Panc1 (cell line): ENCODE data around the gene TPSG1. TPM values are rescaled to one million over a fixed set of nuclear protein-coding genes. Genes with fewer than 3 reads are reported as not detected.

Source experiments
- ATAC-seq: fragments of 200-7000 bp; cut with Tn5 transposase; 2 replicates; pipeline ENCODE4 v1.9.1; 2020; ENCODE audit warnings: mild to moderate bottlenecking, moderate library complexity
- BruUV-seq: library from RNA; stranded (reverse); fragments of 400-500 nt; replicated peaks from 2 replicates; lab custom pipeline; 2021; lab: Mats Ljungman, UMichigan
- CTCF ChIA-PET: fragments of 300-600 bp; sonication (Branson Sonifier 250); formaldehyde crosslinking; loops from one replicate; lab custom pipeline; 2022; ENCODE audit warnings: antibody characterized with exemption; lab: Charles Lee
- POLR2A ChIA-PET: fragments of 300-600 bp; sonication (Branson Sonifier 250); formaldehyde crosslinking; loops from one replicate; lab custom pipeline; 2022; ENCODE audit warnings: antibody characterized with exemption; lab: Charles Lee
- DNase-seq: peaks from one replicate; pipeline ENCODE4 v3.0.0-alpha.2; 2010; ENCODE audit warnings: low read depth, low spot score
- H3K27ac ChIP-seq: 2 replicates; pipeline ENCODE4 v1.5.1; 2011; ENCODE audit warnings: mild to moderate bottlenecking, low read length, inconsistent platforms
- H3K27me3 ChIP-seq: fragments of 200-500 bp; sonication (Bioruptor generic); 2 replicates; pipeline ENCODE4 v1.6.0; 2014; ENCODE audit warnings: low read length, inconsistent platforms; ENCODE audit not compliant: control insufficient read depth, insufficient read depth
- H3K36me3 ChIP-seq: fragments of 200-500 bp; sonication (Bioruptor generic); 2 replicates; pipeline ENCODE4 v1.5.1; 2014; ENCODE audit warnings: inconsistent platforms, mild to moderate bottlenecking, low read length, moderate library complexity; ENCODE audit not compliant: control insufficient read depth, insufficient read depth
- H3K4me1 ChIP-seq: 2 replicates; pipeline ENCODE4 v1.5.1; 2011; ENCODE audit warnings: inconsistent platforms, mild to moderate bottlenecking, low read length, moderate library complexity; ENCODE audit not compliant: control insufficient read depth, insufficient read depth
- H3K4me3 ChIP-seq, 2 experiments: 2 replicates each; pipeline ENCODE4 v1.5.1; 2011 to 2012; ENCODE audit warnings: low read depth in 2 of 2, low read length in 2 of 2, mild to moderate bottlenecking in 2 of 2, inconsistent platforms in 1 of 2, moderate library complexity in 1 of 2
- H3K9me3 ChIP-seq: fragments of 200-500 bp; sonication (Bioruptor generic); 2 replicates; pipeline ENCODE4 v1.5.1; 2014; ENCODE audit warnings: low read depth, mild to moderate bottlenecking, inconsistent platforms, low read length, moderate library complexity; ENCODE audit not compliant: control insufficient read depth, insufficient read depth
- CTCF ChIP-seq: fragments of 450-650 bp; IDR thresholded peaks from 2 replicates; pipeline ENCODE4 v1.5.1; 2017; ENCODE audit warnings: mild to moderate bottlenecking
- POLR2AphosphoS5 ChIP-seq: IDR thresholded peaks from 2 replicates; pipeline ENCODE4 v1.6.1; 2012; ENCODE audit warnings: mild to moderate bottlenecking, low read depth, low read length, moderate library complexity
- REST ChIP-seq, 2 experiments: IDR thresholded peaks; 2 replicates each; pipeline ENCODE4 v1.6.1; 2011 to 2012; ENCODE audit warnings: low read depth in 2 of 2, control low read depth in 1 of 2, low read length in 1 of 2, mild to moderate bottlenecking in 1 of 2, moderate library complexity in 1 of 2; ENCODE audit not compliant: insufficient read depth in 1 of 2
- SIN3A ChIP-seq: IDR thresholded peaks from 2 replicates; pipeline ENCODE4 v1.6.1; 2012; ENCODE audit warnings: low read depth, mild to moderate bottlenecking, low read length, moderate library complexity, borderline replicate concordance; ENCODE audit not compliant: insufficient read depth
- TCF7L2 ChIP-seq: IDR thresholded peaks from 2 replicates; pipeline ENCODE4 v1.6.1; 2011; ENCODE audit warnings: mild to moderate bottlenecking, low read depth, low read length, inconsistent platforms
- in situ Hi-C: cut with HindIII; loops from 2 replicates; pipeline ENCODE4 v1.10.0; 2016; ENCODE audit warnings: low sequenced_read_pairs, low pct_unique_long_range_greater_than_20kb
- intact Hi-C: fragments of 100-400 bp; cut with micrococcal nuclease; formaldehyde crosslinking; loops from one replicate; pipeline ENCODE4 v1.10.0; 2022; ENCODE audit not compliant: unreplicated experiment
- total RNA-seq: library from RNA; stranded (reverse); gene quantifications from one replicate; pipeline ENCODE4 v1.2.1, GENCODE V29; 2021; ENCODE audit not compliant: unreplicated experiment

TPSG1 gene
- total RNA-seq, 1 experiment from 2014 or later = 4.6 TPM

- DNase-seq (no peak), ATAC-seq (no peak)
- TF ChIP-seq POLR2AphosphoS5 (no peak), SIN3A (no peak), TCF7L2 (no peak), CTCF (no peak), REST (IDR thresholded peaks at IDR 0.05; ENCODE audit: insufficient read depth in 1 of 2, low read depth in 2 of 2, low read length in 1 of 2) (no peak)
- intact Hi-C loops (no loop called here), in situ Hi-C loops (no loop called here)
- Histone ChIP-seq H3K9me3 (no peaks in the 10 kb centered on the region), H3K27ac (no peak overlapping the region), H3K4me1 (no peaks in the 10 kb centered on the region; the same call in 1 of the 2 replicates), H3K36me3 (no peaks in the 10 kb centered on the region), H3K4me3 (no peak overlapping the region), H3K27me3 (no peaks in the 10 kb centered on the region)
- BruUV-seq = no TSS peak
- ChIA-PET POLR2A (no interaction called here), CTCF (no interaction called here)
Observed at GRCh38 chr16:1260101-1260680, 35.1 kb upstream of the TPSG1 start.

GRCh38 chr16:1259760-1260068, 34.6 kb upstream of the TPSG1 start:
- CTCF ChIA-PET = no interaction called here
- intact Hi-C loops (no loop called here), in situ Hi-C loops (no loop called here)
- no peaks in the 10 kb centered on the region; the same call in 1 of the 2 replicates for H3K4me1 ChIP-seq
- no peak overlapping the region for H3K27ac ChIP-seq
- no peaks in the 10 kb centered on the region for H3K27me3 ChIP-seq
- ATAC-seq = no peak
- H3K9me3 ChIP-seq = no peaks in the 10 kb centered on the region
- no TSS peak for BruUV-seq
- DNase-seq = no peak
- no peaks in the 10 kb centered on the region for H3K36me3 ChIP-seq
- TF ChIP-seq SIN3A = no peak
- TF ChIP-seq POLR2AphosphoS5 = no peak
- TF ChIP-seq CTCF = no peak
- no peak for TF ChIP-seq REST (IDR thresholded peaks at IDR 0.05; ENCODE audit: insufficient read depth in 1 of 2, low read depth in 2 of 2, low read length in 1 of 2)
- no peak for TF ChIP-seq TCF7L2
- H3K4me3 ChIP-seq = peak overlapping the region in 1 of 2 experiments; percentile 50; a peak in 2 of 4 replicates
- POLR2A ChIA-PET = no interaction called here
